GM12878 (cell line): ENCODE measurements around the gene DNAJB5. TPM values are rescaled to one million over a fixed set of nuclear protein-coding genes. Genes with fewer than 3 reads are reported as not detected.
A peak's percentile ranks its signal among the peaks of the same experiment; 100 is the strongest.

ENCODE experiments used
- ATAC-seq: fragments of 200-7000 bp; cut with Tn5 transposase; 3 replicates; pipeline ENCODE4 v1.9.1; 2020; ENCODE audit warnings: mild to moderate bottlenecking, moderate library complexity
- Bru-seq: library from RNA; stranded (reverse); fragments of 400-500 nt; gene quantifications from one replicate; lab custom pipeline; 2021; lab: Mats Ljungman, UMichigan
- BruChase-seq, 2 experiments: library from RNA; stranded (reverse); fragments of 400-500 nt; gene quantifications; one replicate each; lab custom pipeline; 2021; lab: Mats Ljungman, UMichigan
- BruUV-seq: library from RNA; stranded (reverse); fragments of 400-500 nt; replicated peaks from 2 replicates; lab custom pipeline; 2021; lab: Mats Ljungman, UMichigan
- CTCF ChIA-PET: fragments of 300-600 bp; sonication (Branson Sonifier 250); formaldehyde crosslinking; extraction: SDS; loops from one replicate; lab custom pipeline; 2021; ENCODE audit warnings: inconsistent platforms; lab: Yijun Ruan, JAX
- POLR2A ChIA-PET: fragments of 350-600 bp; formaldehyde crosslinking; extraction: SDS; loops from one replicate; lab custom pipeline; 2021; ENCODE audit warnings: inconsistent platforms; lab: Charles Lee
- RAD21 ChIA-PET: fragments of 300-600 bp; sonication (Branson Sonifier 250); formaldehyde crosslinking; loops from one replicate; lab custom pipeline; 2023; ENCODE audit warnings: antibody characterized with exemption; ENCODE audit not compliant: unreplicated experiment; lab: Charles Lee
- SMC1A ChIA-PET: fragments of 300-600 bp; sonication (Branson Sonifier 250); formaldehyde crosslinking; loops from one replicate; lab custom pipeline; 2023; ENCODE audit not compliant: unreplicated experiment, uncharacterized antibody; lab: Charles Lee
- DNase-seq: peaks from one replicate; pipeline ENCODE4 v3.0.0-alpha.2; 2011; ENCODE audit warnings: low read depth, low spot score
- FAIRE-seq: peaks from 3 replicates; lab custom pipeline; 2011; peaks lifted over from hg19 to GRCh38; lab: Jason Lieb, UNC
- H2AFZ ChIP-seq: 2 replicates; pipeline ENCODE4 v1.6.0; 2011; ENCODE audit warnings: low read depth, low read length, control low read depth; ENCODE audit not compliant: control insufficient read depth
- H3K27ac ChIP-seq: 2 replicates; pipeline ENCODE4 v1.5.1; 2011; ENCODE audit warnings: control low read depth; ENCODE audit not compliant: control insufficient read depth, insufficient read depth
- H3K27me3 ChIP-seq, 2 experiments: replicated peaks in 1 of 2; 2 replicates each; pipeline versions ENCODE4 v1.6.0 to v1.6.1; 2011; ENCODE audit warnings: low read length in 1 of 2; ENCODE audit not compliant: control insufficient read depth in 2 of 2, insufficient read depth in 2 of 2
- H3K36me3 ChIP-seq, 2 experiments: 2 replicates each; pipeline ENCODE4 v1.5.1; 2011; ENCODE audit warnings: low read length in 1 of 2; ENCODE audit not compliant: control insufficient read depth in 2 of 2, insufficient read depth in 2 of 2
- H3K4me1 ChIP-seq: 2 replicates; pipeline ENCODE4 v1.6.1; 2011; ENCODE audit warnings: mild to moderate bottlenecking, low read length, moderate library complexity, mixed read lengths; ENCODE audit not compliant: control insufficient read depth, insufficient read depth
- H3K4me2 ChIP-seq: 2 replicates; pipeline ENCODE4 v1.6.0; 2011; ENCODE audit warnings: control low read depth; ENCODE audit not compliant: control insufficient read depth, insufficient read depth
- H3K4me3 ChIP-seq: fragments of 200-600 bp; sonication (generic); 2 replicates; pipeline ENCODE4 v1.5.1; 2016
- H3K79me2 ChIP-seq: 2 replicates; pipeline ENCODE4 v1.6.0; 2011; ENCODE audit warnings: low read length; ENCODE audit not compliant: control insufficient read depth, insufficient read depth
- H3K9ac ChIP-seq: 2 replicates; pipeline ENCODE4 v1.8.0; 2011; ENCODE audit warnings: low read length, control low read depth, mixed read lengths; ENCODE audit not compliant: control insufficient read depth, insufficient read depth
- H3K9me3 ChIP-seq: replicated peaks from 3 replicates; pipeline ENCODE4 v1.5.1; 2011; ENCODE audit warnings: mild to moderate bottlenecking, low read length; ENCODE audit not compliant: control insufficient read depth, insufficient read depth
- H4K20me1 ChIP-seq: 2 replicates; pipeline ENCODE4 v1.6.0; 2011; ENCODE audit not compliant: control insufficient read depth, insufficient read depth
- ATF7 ChIP-seq: fragments of 450-650 bp; IDR thresholded peaks from 2 replicates; pipeline ENCODE4 v1.6.1; 2016; ENCODE audit warnings: low read depth, mild to moderate bottlenecking
- CREM ChIP-seq: IDR thresholded peaks from 2 replicates; pipeline ENCODE4 v1.6.1; 2014; ENCODE audit warnings: antibody characterized with exemption, low read depth
- E2F4 ChIP-seq: IDR thresholded peaks from 2 replicates; pipeline ENCODE4 v1.6.1; 2012; ENCODE audit warnings: low read depth, low read length, improper control_type of control experiment
- EGR1 ChIP-seq, 2 experiments: IDR thresholded peaks; 1 replicate in 1 of 2; 2 replicates in 1 of 2; pipeline ENCODE4 v1.6.1; 2011 to 2012; ENCODE audit warnings: low read depth in 2 of 2, low read length in 2 of 2, borderline replicate concordance in 1 of 2, mild to moderate bottlenecking in 1 of 2, moderate library complexity in 1 of 2
- HSF1 ChIP-seq: fragments of 150-350 bp; IDR thresholded peaks from 2 replicates; pipeline ENCODE4 v1.6.1; 2014; ENCODE audit warnings: mild to moderate bottlenecking, low read depth, low read length
- IKZF1 ChIP-seq: fragments of 450-650 bp; conservative IDR thresholded peaks from 2 replicates; pipeline ENCODE4 v1.6.1; 2017; ENCODE audit warnings: antibody characterized with exemption, mild to moderate bottlenecking
- IKZF2 ChIP-seq, 2 experiments: fragments of 450-650 bp; IDR thresholded peaks; 2 replicates each; pipeline ENCODE4 v1.6.1; 2017; ENCODE audit warnings: mild to moderate bottlenecking in 2 of 2, moderate library complexity in 2 of 2
- KLF5 ChIP-seq: fragments of 450-650 bp; IDR thresholded peaks from 2 replicates; pipeline ENCODE4 v1.6.1; 2014; ENCODE audit warnings: mild to moderate bottlenecking; ENCODE audit not compliant: partially characterized antibody
- MTA2 ChIP-seq: fragments of 450-650 bp; IDR thresholded peaks from 2 replicates; pipeline ENCODE4 v1.6.1; 2016; ENCODE audit warnings: low read depth, mild to moderate bottlenecking, moderate library complexity
- NFYA ChIP-seq: IDR thresholded peaks from 2 replicates; pipeline ENCODE4 v1.6.1; 2011; ENCODE audit warnings: low read depth, mild to moderate bottlenecking, low read length, improper control_type of control experiment, borderline replicate concordance
- NR2C1 ChIP-seq: fragments of 450-650 bp; IDR thresholded peaks from 2 replicates; pipeline ENCODE4 v1.6.1; 2017; ENCODE audit warnings: antibody characterized with exemption, mild to moderate bottlenecking, moderate library complexity
- PKNOX1 ChIP-seq: fragments of 450-650 bp; IDR thresholded peaks from 2 replicates; pipeline ENCODE4 v1.6.1; 2016; ENCODE audit warnings: mild to moderate bottlenecking
- POU2F2 ChIP-seq: IDR thresholded peaks from 3 replicates; pipeline ENCODE4 v1.6.1; 2011; ENCODE audit warnings: low read depth, mild to moderate bottlenecking, low read length, borderline replicate concordance
- TAF1 ChIP-seq: IDR thresholded peaks from 2 replicates; pipeline ENCODE4 v1.6.1; 2011; ENCODE audit warnings: mild to moderate bottlenecking, low read depth, low read length, borderline replicate concordance
- WGBS: methylation state at CpG from one replicate; pipeline ENCODE4 v1.1.6; 2016; ENCODE audit warnings: low lambda C conversion rate; ENCODE audit not compliant: insufficient replicate concordance, insufficient coverage; ENCODE audit errors: missing lambda C conversion rate; 5-methylcytosine and 5-hydroxymethylcytosine counted together
- in situ Hi-C: fragments of 300-500 bp; cut with MboI; formaldehyde crosslinking; loops from 9 replicates; pipeline ENCODE4 v1.14.3; 2018; ENCODE audit warnings: mixed read lengths
- intact Hi-C: fragments of 100-400 bp; cut with micrococcal nuclease; formaldehyde crosslinking; loops from one replicate; pipeline ENCODE4 v1.14.2; 2022; ENCODE audit not compliant: unreplicated experiment
- long read RNA-seq, 2 experiments: library from polyadenylated mRNA; unstranded; transcript quantifications; one replicate each; pipeline ENCODE4 v2.0.0, GENCODE V29; 2019 to 2020
- polyA minus RNA-seq, 3 experiments: library from RNA; depleted of rRNA, polyadenylated mRNA; stranded (reverse); fragments of >200 nt; gene quantifications; 2 replicates each; pipeline ENCODE4 v1.2.3, GENCODE V29; 2011
- polyA plus RNA-seq, 11 experiments: library from polyadenylated mRNA; depleted of rRNA in 4 of 11; unstranded in 6 of 11; stranded (reverse) in 5 of 11; fragments of >200 nt; fragmentation: Nextera tagmentation in 4 of 11; fragmentation: Illumina TruSeq in 1 of 11; extraction: Ambion mirVana in 4 of 11; extraction: Trizol in 1 of 11; gene quantifications; 1 replicate in 1 of 11; 2 replicates in 10 of 11; pipeline versions ENCODE4 v1.2.1 to v1.2.3, GENCODE V29; 2011 to 2016; ENCODE audit warnings: inconsistent platforms in 2 of 11, missing spikeins in 2 of 11, low read depth in 1 of 11
- total RNA-seq, 4 experiments: library from RNA; depleted of rRNA in 3 of 4; stranded (reverse); fragments of >200 nt in 3 of 4; fragmentation: Illumina TruSeq in 1 of 4; extraction: Trizol in 1 of 4; gene quantifications; 2 replicates each; pipeline versions ENCODE4 v1.2.1 to v1.2.3, GENCODE V29; 2013 to 2021

Gene DNAJB5
- total RNA-seq (2013; cell fraction: nucleolus; rRNA removed) = 2.6 and 3.2 TPM in 2 replicates
- total RNA-seq (2014; rRNA removed) = 8.6 and 8.8 TPM in 2 replicates
- total RNA-seq (2014; rRNA removed; fragmentation: Illumina TruSeq; extraction: Trizol) = 8.2 and 8.3 TPM in 2 replicates
- total RNA-seq (2021) = 9.3 and 9.9 TPM in 2 replicates
- polyA plus RNA-seq (2011; ENCODE audit: low read depth) = 3.2 TPM
- 1.4 and 1.9 TPM in 2 replicates for polyA plus RNA-seq (2011; rRNA removed)
- polyA plus RNA-seq (2011; cell fraction: cytosol; rRNA removed) = 3.7 and 4.3 TPM in 2 replicates
- polyA plus RNA-seq (2011; cell fraction: nucleus; rRNA removed) = 1.2 and 2.5 TPM in 2 replicates
- polyA plus RNA-seq (2012) = 4.8 and 5.2 TPM in 2 replicates
- 9.3 and 13.3 TPM in 2 replicates for polyA plus RNA-seq (2014; fragmentation: Illumina TruSeq; extraction: Trizol)
- 1 to 10 TPM in 1 of 2 experiments, under 1 TPM in 1; 0.92 to 1.5 TPM for polyA plus RNA-seq (2014; fragmentation: Nextera tagmentation; extraction: Ambion mirVana)
- polyA plus RNA-seq (2014; rRNA removed) = 8.9 and 9.0 TPM in 2 replicates
- polyA plus RNA-seq (2016; fragmentation: Nextera tagmentation; extraction: Ambion mirVana) = 1 to 10 TPM; 4.9 to 5.4 TPM
- polyA minus RNA-seq (2011; rRNA and poly(A)+ RNA removed) = 2.1 and 3.2 TPM in 2 replicates
- 0.53 and 0.94 TPM in 2 replicates for polyA minus RNA-seq (2011; cell fraction: cytosol; rRNA and poly(A)+ RNA removed)
- polyA minus RNA-seq (2011; cell fraction: nucleus; rRNA and poly(A)+ RNA removed) = 0.85 and 0.86 TPM in 2 replicates
- percentile 55 among the genes with signal in this experiment for Bru-seq, nascent RNA
- percentile 48 among the genes with signal in this experiment for BruChase-seq, experiment 1, labeled RNA remaining after a 6-hour chase
- BruChase-seq, experiment 2, labeled RNA remaining after a 2-hour chase = percentile 55 among the genes with signal in this experiment
- long read RNA-seq, experiment 1 = 0 reads
- long read RNA-seq, experiment 2 = 0 reads

GRCh38 chr9:34989003-34989945 lies at the start of gene DNAJB5:
TSS of gene DNAJB5 (plus strand) at chr9:34989745. CDS start at chr9:34990631, 886 bp downstream.
- no peaks in the 10 kb centered on the region for H4K20me1 ChIP-seq
- SMC1A ChIA-PET = interaction anchor here (0.6 kb wide), 1 partner anchor 114 kb away, joined by 4 read pairs; the partner anchor contains the start of gene STOML2
- no peaks in the 10 kb centered on the region for H3K27me3 ChIP-seq
- peak within 1 kb of the TSS; percentile 95 for H3K4me3 ChIP-seq
- DNase-seq (peak; percentile 97), ATAC-seq (peak; percentile 92), FAIRE-seq (peak; percentile 98)
- no peaks in the 10 kb centered on the region for H3K79me2 ChIP-seq
- under 1% methylated on average over 58 of the region's 65 CpGs for WGBS
- in situ Hi-C loops (no loop called here), intact Hi-C loops (loop anchor here (5.0 kb wide), 3 partner anchors 63 to 108 kb away; partner anchors contain the start of genes PIGO and VCP)
- H3K9me3 ChIP-seq = no peaks in the 10 kb centered on the region
- POLR2A ChIA-PET = interaction anchor here (0.6 to 1.4 kb wide), 5 partner anchors 13 to 91 kb away, joined by 3 to 5 read pairs (median 4); partner anchors contain the start of genes FANCG and VCP
- RAD21 ChIA-PET = interaction anchor here (0.7 to 4.7 kb wide), 8 partner anchors 13 to 126 kb away, joined by 3 to 35 read pairs (median 3); partner anchors contain the start of gene ATOSB
- BruUV-seq = no TSS peak
- peak within 1 kb of the TSS; percentile 79 for H3K27ac ChIP-seq
- H3K4me2 ChIP-seq = peak within 1 kb of the TSS; percentile 93
- H3K36me3 ChIP-seq = no peaks in the 10 kb centered on the region
- H2AFZ ChIP-seq = peak within 1 kb of the TSS; percentile 100
- peak within 1 kb of the TSS; percentile 72 for H3K9ac ChIP-seq
- peaks cover 51% of the 10 kb centered on the region for H3K4me1 ChIP-seq
- CTCF ChIA-PET = interaction anchor here (0.6 to 7.4 kb wide), 10 partner anchors 19 to 747 kb away, joined by 3 to 63 read pairs (median 4); a partner anchor contains a TSS
- 0 out of 3 replicates have a peak, but pooled peaks have one; percentile 17 for TF ChIP-seq POU2F2
- TF ChIP-seq HSF1 = peak; percentile 75; the same call in 1 of the 2 replicates
- TF ChIP-seq ATF7 = peak; percentile 30; the same call in 1 of the 2 replicates
- no peak for TF ChIP-seq MTA2
- peak; percentile 84 for TF ChIP-seq NR2C1
- TF ChIP-seq PKNOX1 = peak; percentile 100
- TF ChIP-seq NFYA = peak; percentile 45
- peak in 1 of 2 experiments; percentile 66; a peak in 2 of 3 replicates for TF ChIP-seq EGR1 (IDR thresholded peaks at IDR 0.05; ENCODE audit: borderline replicate concordance in 1 of 2, low read depth in 2 of 2, low read length in 2 of 2)
- peak; percentile 50; the same call in 1 of the 2 replicates for TF ChIP-seq IKZF1
- peak; percentile 43; the same call in 1 of the 2 replicates for TF ChIP-seq E2F4
- 0 out of 2 replicates have a peak, but pooled peaks have one; percentile 15 for TF ChIP-seq TAF1
- peak; percentile 68 for TF ChIP-seq KLF5
- TF ChIP-seq CREM = peak; percentile 77
- TF ChIP-seq IKZF2 (IDR thresholded peaks at IDR 0.05) = peak in 1 of 2 experiments; percentile 14; a peak in 1 of 4 replicates
